GM18519 (cell line): ENCODE measurements around the gene MPDZ.

Source experiments
- ATAC-seq: cut with Tn5 transposase; IDR thresholded peaks from one replicate; pipeline ENCODE4 v1.9.1; 2021; ENCODE audit warnings: mild to moderate bottlenecking, moderate library complexity; ENCODE audit not compliant: unreplicated experiment, low FRiP score

Gene MPDZ

DNA sequence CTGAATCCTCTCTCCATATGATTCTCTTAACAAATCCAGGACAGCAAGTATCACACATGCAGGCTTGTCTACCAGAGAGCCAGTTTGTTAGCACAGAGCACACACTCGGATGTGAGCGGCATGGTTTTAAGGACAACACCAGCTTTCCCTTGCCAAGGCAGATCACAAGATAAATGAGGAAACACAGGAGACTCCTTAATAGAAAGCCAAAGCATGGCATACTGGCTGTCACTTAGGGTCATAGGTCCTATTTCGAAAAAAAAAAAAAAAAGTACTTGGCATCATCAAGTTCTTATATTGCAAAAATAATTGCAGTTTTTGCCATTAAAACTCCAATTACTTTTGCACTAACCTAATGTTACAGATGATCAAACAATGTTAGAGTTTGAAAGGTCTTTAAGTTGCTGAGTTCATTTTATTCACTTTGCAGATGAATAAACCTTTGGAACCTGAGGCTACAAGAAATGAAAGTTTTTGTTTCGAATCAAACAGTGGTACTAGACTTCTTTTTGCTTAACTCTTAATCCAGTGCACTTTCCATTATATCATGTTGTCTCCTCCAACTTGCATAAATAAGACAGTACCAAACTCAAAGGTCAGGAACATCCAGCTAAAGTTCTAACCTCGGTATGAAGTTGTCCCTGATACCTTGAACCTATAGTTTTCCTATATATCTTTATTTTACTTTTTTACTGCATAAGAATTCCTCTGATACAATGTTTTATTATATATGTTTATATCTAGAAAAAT lies 138.5 kb downstream of the MPDZ start:
- no peak for ATAC-seq

DNA sequence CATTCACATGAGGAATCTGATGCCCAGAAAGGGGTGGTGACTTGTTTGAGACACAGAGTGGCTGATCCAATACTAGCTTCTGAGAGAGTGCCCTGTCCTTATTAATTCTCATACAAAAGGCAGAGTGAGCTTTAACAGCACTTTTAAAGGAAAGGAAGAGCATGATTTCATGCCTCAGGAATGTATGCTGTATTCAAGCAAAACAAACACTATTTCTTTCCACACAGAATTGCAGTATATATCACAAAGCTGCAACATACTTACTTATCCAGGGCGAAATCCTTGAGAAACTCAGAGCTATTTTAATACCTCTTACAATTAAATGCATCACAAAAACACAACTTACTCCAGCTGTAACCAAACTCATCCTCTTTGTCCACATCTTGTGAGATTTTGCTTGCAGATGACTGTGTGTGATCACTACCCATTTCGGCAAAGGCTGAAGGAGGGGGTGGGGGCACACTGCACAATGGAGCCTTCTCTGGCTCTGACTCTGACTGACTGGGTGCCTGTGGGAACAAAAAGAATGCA lies 139.8 kb downstream of the MPDZ start:
- ATAC-seq = no peak

DNA sequence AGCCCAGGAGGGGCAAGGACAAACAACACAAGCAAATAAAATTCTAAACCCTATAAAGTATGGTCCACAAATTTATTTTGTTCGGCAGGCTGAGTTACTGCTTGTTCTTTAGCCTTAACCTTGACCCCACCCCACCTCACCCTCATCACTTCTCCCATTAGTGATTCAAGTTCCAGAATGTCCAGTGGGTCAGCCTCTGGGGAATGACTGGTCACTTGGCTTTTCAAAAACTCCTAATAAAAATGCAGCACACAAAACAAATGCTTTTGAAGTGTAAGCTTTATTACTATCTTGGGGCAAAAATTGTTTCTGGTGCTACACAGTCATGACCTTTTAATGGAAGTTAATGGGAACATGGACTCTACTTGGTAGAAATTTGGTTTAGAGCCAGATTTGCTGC lies 142.1 kb downstream of the MPDZ start:
- no peak for ATAC-seq

DNA sequence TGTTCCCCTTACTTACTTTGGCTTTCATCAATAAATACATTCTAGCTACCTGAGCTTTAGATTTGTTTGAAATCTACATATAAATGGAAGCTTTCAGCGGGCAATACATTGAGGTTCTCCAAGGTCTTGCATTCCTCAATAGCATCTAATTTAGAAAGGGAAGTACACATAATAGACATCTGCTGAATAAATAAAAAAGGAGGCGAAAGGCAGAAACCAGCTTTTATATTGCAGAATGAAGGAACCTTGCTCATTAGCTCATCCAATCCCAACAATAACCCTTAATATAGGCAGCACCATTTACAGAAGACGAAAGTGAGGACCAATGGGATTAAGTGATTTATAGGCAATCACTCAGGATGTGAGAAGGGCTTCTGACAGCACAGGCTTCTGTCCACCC lies 147.5 kb downstream of the MPDZ start:
- no peak for ATAC-seq

DNA sequence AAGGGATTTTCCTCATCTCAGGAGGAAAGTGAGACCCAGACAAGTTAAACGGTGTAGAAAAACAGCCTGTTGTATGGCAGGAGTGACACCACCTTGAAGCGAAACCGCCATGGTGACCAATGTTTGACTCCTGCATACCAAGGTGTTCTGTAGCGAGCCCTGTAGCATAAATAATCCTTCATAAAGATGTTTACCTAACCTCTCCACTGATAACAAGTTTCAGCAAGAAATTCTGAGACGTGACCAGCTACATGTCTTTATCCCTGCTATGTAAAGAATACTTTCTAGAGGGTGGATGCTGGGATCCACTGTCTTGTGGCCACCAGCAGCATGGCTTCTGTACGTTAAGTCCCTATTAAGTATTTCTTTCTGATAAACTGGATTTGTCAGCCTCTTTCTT lies 148.1 kb downstream of the MPDZ start:
- ATAC-seq = no peak

DNA sequence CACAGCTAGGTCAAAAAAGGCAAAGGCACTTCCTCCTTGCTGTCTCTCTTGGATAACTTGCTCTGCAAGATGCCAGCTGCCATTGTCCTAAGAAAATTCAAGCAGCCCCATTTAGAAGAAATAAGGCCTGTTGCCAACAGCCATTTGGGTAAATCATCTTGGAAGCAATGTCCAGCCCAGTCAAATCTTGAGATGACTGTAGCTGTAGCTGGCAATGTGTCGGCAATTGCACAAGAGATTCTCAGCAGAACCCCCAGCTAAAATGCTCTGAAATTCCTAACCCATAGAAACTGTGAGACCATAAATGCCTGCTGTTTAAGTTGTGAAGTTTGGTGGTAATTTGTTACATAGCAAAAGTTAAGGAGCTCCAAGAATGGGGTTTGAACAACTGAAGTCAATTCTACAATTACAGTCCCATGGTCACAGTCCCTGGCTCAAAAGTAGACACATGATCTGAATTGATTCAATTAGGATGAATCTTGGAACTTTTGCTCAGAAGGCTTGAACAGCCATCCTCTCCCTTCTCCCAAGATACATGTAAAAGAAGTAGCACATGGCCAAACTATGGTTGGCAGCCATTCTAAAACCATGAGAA lies 151.1 kb downstream of the MPDZ start:
- no peak for ATAC-seq

DNA sequence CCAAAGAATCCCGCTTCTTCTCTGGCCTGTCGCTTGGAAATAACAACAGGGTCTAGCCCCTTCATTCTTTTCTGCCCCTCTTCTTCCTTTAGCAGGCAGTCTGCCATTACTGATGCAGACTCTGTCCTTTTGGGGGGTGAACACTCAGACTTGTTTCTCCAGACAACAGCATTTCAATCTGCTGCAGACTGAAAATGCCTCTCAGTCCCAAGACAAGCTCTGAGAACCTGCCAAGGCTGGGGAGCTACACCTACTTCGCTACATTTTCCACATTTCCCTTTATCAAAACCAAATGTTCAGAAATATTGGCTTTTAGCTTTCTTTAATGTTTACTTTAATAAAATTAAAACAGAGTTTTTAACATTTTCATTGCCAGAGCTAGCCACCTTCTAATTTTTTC lies 152.4 kb downstream of the MPDZ start:
- no peak for ATAC-seq

DNA sequence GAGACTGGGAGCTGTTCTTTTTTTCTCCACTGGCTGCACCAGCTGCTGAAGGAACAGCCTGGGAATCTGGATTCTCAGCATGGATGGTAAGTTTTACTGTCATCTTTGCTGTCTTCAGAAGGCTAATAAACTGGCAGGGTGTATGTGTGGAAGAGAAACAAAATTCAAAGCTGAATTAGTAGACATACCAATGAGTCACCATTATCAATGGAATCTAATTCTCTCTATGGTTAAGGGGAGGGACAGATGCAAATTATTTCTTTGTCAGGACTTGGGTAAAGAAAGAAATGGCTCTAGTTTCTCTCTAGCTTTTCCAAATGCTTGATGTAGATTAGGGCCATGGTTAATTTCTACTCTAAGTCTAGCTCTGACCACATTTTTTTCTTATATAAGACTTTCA lies 154.2 kb downstream of the MPDZ start:
- ATAC-seq = no peak

DNA sequence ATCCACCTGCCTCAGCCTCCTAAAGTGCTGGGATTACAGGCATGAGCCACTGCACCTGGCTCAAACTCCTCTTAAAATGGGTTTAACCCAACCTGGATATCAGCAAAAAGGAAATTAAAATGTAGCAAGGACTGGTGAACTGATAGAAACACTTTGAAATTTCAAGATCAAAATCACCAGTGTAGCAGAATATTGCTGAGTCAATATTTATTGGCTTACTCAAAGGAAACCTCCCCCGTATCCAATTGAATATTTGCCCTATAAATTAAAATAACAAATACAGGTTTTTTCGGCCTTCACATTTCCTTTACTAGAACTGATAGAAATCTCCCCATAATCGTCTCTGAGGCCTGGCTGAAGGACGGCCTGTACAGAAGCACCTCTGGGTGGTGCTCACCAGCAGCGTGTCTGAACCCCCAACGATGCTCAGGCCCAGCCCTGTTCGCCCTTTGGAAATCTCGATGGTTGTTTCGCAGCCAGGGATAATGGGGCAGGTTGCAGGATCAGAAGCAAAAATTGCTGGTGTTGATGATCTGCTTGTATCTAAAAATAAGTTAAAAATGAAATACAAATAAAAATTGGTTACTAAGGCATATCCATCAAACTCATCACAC lies 156.6 kb downstream of the MPDZ start:
- ATAC-seq = no peak

DNA sequence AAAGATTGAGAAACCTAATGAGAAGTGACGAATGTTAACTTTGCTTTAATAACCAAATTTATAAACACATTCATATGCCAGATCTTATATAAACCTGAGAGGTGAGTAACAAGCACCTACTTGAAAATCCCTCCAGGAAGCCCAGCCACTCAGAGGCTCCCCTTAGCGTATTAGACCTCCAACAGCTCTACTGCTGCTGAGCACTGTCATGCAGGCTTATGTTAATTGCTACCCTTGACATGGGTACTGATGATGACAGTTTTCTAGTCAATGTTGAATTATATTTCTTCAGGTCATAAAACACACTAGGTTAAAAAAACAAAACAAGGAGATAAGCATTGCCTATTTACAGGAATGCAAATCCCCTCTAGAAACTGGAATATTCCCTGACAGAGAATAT lies 161.2 kb downstream of the MPDZ start:
- no peak for ATAC-seq

DNA sequence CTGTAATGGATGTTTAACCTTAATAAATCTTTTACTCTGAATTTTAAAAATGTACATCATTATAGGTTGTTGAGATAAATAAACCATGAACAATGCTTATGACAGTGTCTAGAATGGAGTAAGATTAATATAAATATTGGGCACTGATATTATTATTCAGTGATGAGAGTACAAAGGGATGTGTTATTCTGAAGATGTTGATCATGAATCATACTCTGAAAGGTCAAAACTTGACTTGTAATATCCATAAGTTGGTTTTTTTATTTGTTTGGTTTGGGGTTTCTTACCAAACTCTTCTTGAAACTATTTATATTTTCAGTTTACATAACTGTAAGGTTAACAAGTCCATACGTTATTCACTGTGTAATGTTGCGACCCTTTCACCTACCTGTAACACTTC lies 163.2 kb downstream of the MPDZ start:
- ATAC-seq = no peak

DNA sequence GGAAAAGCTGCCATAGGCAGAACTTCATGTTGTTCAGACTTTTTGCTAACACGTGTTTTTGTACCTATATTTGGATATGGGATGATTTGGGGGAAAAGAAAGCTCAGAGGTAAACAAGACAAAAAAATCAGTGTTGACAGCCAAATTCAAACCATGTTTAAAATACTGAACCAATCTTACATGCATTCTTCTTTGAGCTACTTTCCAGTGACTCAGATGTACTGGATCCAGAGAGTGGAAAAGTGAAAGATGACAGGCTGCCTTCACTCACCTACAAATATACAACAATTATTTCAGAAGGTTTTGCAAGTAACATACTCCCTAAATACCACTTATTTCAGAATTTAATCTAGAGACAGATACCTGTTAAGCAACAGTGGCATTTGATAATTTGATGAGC lies 165.7 kb downstream of the MPDZ start:
- no peak for ATAC-seq

DNA sequence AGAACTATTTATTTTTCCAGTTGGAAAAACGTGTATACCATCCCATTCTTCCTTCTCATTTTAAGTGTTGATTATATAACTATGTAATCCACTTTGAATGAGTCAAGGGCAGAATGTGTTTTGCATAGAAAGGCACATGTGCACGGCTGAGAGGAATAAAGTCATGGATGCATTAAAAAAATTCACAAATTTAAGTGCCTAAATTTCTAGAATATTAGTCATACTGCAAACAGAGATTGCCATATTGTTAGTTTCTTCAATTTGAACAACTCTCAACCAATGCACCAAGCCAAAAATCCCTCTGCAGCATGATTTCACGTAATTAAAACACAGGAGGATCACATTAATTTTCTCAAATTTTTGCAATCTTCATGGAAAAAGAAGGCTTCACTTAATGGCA lies 166.3 kb downstream of the MPDZ start:
- ATAC-seq = no peak

DNA sequence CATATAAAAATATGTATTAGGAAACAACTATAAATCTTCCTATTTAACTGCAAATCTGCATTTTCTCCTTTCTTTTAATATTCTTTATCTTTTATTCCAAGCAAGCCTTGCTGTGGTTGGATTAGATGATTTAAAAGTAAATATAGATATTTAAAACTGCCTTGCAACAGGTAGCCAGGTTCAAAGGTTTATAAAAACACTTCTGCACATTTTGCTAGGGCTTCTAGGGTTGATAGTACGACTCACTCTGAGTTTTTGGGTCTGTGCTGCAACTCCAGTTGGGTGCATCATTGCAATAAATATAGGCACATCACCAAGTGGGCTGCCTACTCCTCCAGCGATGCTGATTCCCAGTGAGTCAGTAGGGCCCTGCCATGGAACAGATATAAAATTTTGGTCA lies 167.7 kb downstream of the MPDZ start:
- ATAC-seq = no peak

DNA sequence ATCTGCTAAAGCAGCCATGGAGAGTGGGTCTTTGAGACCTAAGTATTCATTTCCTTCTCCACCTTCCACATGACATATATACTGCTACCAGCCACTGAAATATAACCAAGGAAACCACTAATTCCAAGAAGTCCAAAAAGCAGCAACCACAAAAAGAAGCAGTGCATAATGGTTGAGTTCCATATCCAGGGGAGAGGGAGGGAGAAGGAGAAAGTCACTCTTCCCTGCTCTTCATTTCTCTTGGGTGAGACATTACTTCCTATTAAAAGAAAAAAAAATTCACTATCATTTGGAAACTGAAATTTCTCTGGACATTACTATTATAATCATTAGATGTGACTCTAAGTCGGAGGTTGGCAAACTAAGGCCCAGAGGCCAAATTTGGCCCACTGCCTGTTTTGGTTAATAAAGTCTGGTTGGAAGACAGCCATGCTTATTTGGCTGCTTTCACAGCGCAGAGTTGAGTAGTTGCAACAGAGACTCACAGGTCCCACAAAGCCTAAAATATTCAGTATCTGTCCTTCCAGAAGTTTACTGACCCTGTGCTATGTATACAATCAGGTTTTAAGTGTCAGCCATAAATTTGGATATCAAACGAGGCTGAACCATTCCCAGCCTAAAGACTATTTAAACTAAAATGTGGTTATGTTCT lies 168.6 kb downstream of the MPDZ start:
- ATAC-seq = no peak

DNA sequence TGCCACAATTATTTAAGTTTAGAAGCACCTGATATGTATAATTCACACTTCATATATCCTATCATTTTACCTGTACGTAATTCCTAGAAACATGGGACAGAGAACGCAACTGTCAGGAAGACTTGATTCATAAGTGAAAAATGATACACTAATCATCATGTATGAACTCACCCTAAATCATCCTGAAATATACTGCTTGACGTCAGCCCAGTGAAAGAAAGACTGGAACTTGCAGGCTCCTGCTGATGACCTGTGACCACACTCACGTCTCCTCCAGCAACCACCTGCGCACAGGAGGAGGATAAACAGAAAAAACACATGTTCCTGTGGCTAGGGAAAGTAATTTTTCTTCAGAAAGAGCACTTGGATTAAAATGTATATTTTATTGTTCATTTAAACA lies 169.7 kb downstream of the MPDZ start:
- no peak for ATAC-seq

DNA sequence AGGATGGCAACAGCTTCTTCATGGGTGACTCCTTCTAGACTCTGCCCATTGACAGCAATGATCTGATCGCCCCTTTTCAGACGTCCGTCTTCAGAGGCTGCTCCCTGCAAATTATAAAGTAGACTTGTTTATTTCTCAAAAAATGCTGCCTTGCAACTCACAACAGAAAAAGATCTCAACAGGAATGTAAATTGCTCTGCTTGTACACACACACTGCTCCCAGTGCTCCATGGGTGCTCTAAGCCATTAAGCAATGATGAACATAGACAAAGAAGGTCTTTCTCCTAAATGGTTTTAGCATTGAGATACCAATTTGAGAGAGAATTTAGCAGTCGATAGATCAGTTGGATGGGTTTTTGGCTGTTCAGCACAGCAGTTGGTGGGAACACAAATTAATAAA lies 172.5 kb downstream of the MPDZ start:
- no peak for ATAC-seq

DNA sequence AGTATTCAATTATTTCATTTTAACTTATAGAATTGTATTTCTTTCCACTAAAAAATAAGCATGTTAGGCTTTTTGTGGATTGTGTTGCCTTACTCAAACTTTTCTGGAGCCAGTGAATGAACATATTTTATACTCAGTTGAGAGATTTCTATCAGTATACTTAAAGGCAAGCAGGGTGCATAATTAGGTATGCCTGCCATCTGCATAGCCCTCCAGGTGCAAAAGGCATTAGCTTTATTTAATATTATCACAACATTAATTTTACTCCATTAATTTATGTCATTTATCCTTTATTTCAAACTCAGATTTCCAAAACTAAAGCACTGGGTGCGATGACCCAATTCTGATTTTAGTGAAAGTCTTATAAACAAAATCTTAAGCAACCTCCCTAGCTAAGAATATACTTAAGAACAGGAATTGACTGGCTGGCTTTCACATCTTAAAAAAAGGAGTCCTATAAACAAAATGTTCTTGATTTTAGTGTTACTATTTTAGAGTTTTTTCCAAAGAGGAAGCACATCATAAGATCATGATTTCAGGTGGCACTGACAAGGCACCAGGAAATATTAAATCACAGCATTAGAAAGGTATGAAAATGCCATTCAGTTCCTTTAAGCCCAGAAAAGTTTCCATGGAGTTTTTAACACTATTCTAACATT lies 178.4 kb downstream of the MPDZ start:
- ATAC-seq = no peak

DNA sequence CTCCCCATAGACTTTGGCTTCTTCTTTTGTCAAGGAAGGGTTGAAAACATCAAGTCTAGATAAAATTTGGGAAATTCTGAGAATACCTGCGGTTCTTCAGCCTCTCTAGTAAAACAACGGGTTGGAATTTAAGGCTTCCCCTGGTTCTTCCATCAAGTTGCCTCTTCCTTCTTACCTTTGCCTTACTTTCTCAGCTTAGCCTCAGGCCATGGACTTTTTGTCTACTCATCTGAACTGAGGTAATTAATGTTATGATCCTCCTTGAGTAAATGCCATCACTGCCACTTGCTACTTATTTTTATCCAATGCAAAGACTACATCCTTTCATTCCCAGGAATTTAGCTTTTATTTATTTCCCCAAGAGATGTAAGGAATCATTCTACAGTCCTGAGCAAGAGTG lies 184.4 kb downstream of the MPDZ start:
- no peak for ATAC-seq

DNA sequence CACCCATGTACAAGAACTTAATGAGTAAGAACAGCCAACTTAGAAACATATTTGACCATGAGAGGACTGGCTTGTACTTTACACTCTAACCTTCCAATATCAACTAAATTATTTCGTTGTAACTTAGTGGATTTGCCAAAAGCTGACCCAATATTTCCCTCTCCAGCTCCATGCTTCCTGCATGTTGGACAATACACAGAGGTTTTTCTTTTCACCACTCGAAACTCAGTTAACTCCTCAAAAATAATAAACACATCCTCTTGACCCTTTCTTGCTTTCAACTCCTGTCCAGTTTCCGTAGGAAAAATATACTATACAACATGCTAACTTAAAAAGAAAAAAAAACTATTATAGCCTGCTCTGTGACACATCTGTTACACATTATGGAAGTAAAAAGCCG lies 188.9 kb downstream of the MPDZ start:
- no peak for ATAC-seq

DNA sequence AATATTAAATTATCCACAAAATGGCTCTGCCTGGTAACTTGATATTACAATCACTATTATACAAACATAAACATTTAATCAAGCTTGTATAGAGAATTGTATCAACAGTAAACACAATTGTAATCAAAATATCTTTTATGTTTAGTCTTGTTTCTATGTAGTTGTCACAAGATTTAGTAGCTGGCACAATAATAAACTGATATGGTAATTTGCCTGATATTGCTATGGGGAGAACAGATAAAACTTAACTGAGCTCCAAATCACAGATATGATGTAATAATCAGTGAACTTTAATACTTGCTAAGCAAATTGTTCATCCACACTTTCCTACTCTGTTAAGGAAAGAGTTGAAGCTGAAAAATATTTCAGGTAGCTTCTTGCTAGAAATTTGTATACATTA lies 189.8 kb downstream of the MPDZ start:
- no peak for ATAC-seq
